ENCODE results near the gene MVP. TPM values are rescaled to one million over a fixed set of nuclear protein-coding genes. Genes with fewer than 3 reads are reported as not detected.

MVP gene
- total RNA-seq, 1 experiment from 2014 or later: 75.1 TPM

GRCh38 chr16:29815032-29815721 lies 5.1 kb upstream of the MVP start:
- no peak for ATAC-seq
- BruUV-seq (replicated peaks): TSS peak; percentile 12
- TF ChIP-seq CEBPB (IDR thresholded peaks at IDR 0.05; ENCODE audit: low read depth) (no peak), CBX3 (IDR thresholded peaks at IDR 0.05; ENCODE audit: low read depth) (no peak), JUND (IDR thresholded peaks at IDR 0.05) (no peak), TCF7L2 (IDR thresholded peaks at IDR 0.05; ENCODE audit: borderline replicate concordance, extremely low read depth, insufficient read depth, insufficient read length) (no peak), MAX (IDR thresholded peaks at IDR 0.05) (no peak), FOSL1 (IDR thresholded peaks at IDR 0.05; ENCODE audit: low read depth) (no peak), EZH2phosphoT487 (IDR thresholded peaks at IDR 0.05; ENCODE audit: borderline replicate concordance) (no peak), SRF (IDR thresholded peaks at IDR 0.05; ENCODE audit: low read depth) (no peak), EZH2 (IDR thresholded peaks at IDR 0.05) (no peak), ATF3 (IDR thresholded peaks at IDR 0.05) (no peak), ZNF274 (IDR thresholded peaks at IDR 0.05; ENCODE audit: low read depth, low read length) (no peak), EGR1 (IDR thresholded peaks at IDR 0.05; ENCODE audit: low read depth) (no peak), YY1 (IDR thresholded peaks at IDR 0.05; ENCODE audit: extremely low read depth, insufficient replicate concordance, low read depth, low read length) (no peak), RAD21 (IDR thresholded peaks at IDR 0.05; ENCODE audit: low read depth) (no peak)
- TF ChIP-seq, protein P1, sequence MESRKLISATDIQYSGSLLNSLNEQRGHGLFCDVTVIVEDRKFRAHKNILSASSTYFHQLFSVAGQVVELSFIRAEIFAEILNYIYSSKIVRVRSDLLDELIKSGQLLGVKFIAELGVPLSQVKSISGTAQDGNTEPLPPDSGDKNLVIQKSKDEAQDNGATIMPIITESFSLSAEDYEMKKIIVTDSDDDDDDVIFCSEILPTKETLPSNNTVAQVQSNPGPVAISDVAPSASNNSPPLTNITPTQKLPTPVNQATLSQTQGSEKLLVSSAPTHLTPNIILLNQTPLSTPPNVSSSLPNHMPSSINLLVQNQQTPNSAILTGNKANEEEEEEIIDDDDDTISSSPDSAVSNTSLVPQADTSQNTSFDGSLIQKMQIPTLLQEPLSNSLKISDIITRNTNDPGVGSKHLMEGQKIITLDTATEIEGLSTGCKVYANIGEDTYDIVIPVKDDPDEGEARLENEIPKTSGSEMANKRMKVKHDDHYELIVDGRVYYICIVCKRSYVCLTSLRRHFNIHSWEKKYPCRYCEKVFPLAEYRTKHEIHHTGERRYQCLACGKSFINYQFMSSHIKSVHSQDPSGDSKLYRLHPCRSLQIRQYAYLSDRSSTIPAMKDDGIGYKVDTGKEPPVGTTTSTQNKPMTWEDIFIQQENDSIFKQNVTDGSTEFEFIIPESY (IDR thresholded peaks at IDR 0.05; ENCODE audit: extremely low read depth, insufficient replicate concordance, low read length): no peak
- TF ChIP-seq, protein P2, sequence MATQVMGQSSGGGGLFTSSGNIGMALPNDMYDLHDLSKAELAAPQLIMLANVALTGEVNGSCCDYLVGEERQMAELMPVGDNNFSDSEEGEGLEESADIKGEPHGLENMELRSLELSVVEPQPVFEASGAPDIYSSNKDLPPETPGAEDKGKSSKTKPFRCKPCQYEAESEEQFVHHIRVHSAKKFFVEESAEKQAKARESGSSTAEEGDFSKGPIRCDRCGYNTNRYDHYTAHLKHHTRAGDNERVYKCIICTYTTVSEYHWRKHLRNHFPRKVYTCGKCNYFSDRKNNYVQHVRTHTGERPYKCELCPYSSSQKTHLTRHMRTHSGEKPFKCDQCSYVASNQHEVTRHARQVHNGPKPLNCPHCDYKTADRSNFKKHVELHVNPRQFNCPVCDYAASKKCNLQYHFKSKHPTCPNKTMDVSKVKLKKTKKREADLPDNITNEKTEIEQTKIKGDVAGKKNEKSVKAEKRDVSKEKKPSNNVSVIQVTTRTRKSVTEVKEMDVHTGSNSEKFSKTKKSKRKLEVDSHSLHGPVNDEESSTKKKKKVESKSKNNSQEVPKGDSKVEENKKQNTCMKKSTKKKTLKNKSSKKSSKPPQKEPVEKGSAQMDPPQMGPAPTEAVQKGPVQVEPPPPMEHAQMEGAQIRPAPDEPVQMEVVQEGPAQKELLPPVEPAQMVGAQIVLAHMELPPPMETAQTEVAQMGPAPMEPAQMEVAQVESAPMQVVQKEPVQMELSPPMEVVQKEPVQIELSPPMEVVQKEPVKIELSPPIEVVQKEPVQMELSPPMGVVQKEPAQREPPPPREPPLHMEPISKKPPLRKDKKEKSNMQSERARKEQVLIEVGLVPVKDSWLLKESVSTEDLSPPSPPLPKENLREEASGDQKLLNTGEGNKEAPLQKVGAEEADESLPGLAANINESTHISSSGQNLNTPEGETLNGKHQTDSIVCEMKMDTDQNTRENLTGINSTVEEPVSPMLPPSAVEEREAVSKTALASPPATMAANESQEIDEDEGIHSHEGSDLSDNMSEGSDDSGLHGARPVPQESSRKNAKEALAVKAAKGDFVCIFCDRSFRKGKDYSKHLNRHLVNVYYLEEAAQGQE (IDR thresholded peaks at IDR 0.05; ENCODE audit: low read depth): no peak

More at GRCh38 chr16:29815032-29815721, 5.1 kb upstream of the MVP start:
- H3K4me2 ChIP-seq (ENCODE audit: low read length): peak overlapping the region; percentile 78
- H3K27me3 ChIP-seq (ENCODE audit: insufficient read depth, low read length): no peaks in the 10 kb centered on the region
- no peaks in the 10 kb centered on the region; the same call in 1 of the 2 replicates for H4K20me1 ChIP-seq (ENCODE audit: insufficient read depth)
- peaks cover 40% of the 10 kb centered on the region for H3K79me2 ChIP-seq (ENCODE audit: insufficient read depth, low read length)
- DNase-seq (ENCODE audit: low read depth, low spot score): no peak
- H3K36me3 ChIP-seq (ENCODE audit: control insufficient read depth in 1 of 2, insufficient read depth in 2 of 2, low read length in 2 of 2): peaks cover 0 to 8% of the 10 kb centered on the region in 2 experiments; a peak in 2 of 4 replicates
- H3K4me1 ChIP-seq (ENCODE audit: control insufficient read depth in 1 of 2, insufficient read depth in 2 of 2, low read length in 2 of 2): peaks cover 40 to 78% of the 10 kb centered on the region in 2 experiments
- H3K9me3 ChIP-seq (ENCODE audit: control insufficient read depth in 1 of 2, insufficient read depth in 1 of 2, low read depth in 1 of 2, low read length in 2 of 2): no peaks in the 10 kb centered on the region
- ChIA-PET POLR2A (interaction anchor here (1.0 to 2.2 kb wide), 8 partner anchors 7 to 198 kb away, joined by 3 to 20 read pairs (median 4); partner anchors contain the start of genes ASPHD1, KIF22, SEZ6L2 and TAOK2), RAD21 (ENCODE audit: low non-redundant PET in 1 of 2, low total read pairs in 2 of 2, uncharacterized antibody in 2 of 2, unreplicated experiment in 2 of 2) (interaction anchor here (0.5 to 1.2 kb wide), 5 partner anchors 7 to 580 kb away, joined by 3 to 4 read pairs (median 3); partner anchors contain the start of gene ZNF48 (in 1 of the 2)), CTCF (interaction anchor here (0.6 to 2.1 kb wide), 16 partner anchors 8 to 216 kb away, joined by 3 to 33 read pairs (median 4); partner anchors contain the start of genes ASPHD1, KIF22, MAZ and SEZ6L2)
- peak overlapping the region; percentile 56 for H2AFZ ChIP-seq (ENCODE audit: low read depth, low read length, poor library complexity, severe bottlenecking)
- intact Hi-C loops (cut with micrococcal nuclease): loop anchor here (5.0 kb wide), 1 partner anchor 47 kb away; the partner anchor contains the start of gene CDIPT
- H3K9me2 ChIP-seq (ENCODE audit: insufficient read depth): no peaks in the 10 kb centered on the region
- H3K4me3 ChIP-seq (replicated peaks in 1 of 2; ENCODE audit: low read depth in 1 of 2, low read length in 2 of 2): peak overlapping the region; percentile 87 to 98
- H3K9ac ChIP-seq (ENCODE audit: low read length): peak overlapping the region; percentile 97
- H3K27ac ChIP-seq (ENCODE audit: low read depth, low read length): peak overlapping the region; percentile 98

Measured in HCT116 (cell line).